Natural killer cell (primary cell): ENCODE results near the gene CDK5. TPM values are rescaled to one million over a fixed set of nuclear protein-coding genes. Genes with fewer than 3 reads are reported as not detected.
A peak's percentile ranks its signal among the peaks of the same experiment; 100 is the strongest.

ENCODE experiments used
- ATAC-seq, 3 donors: fragments of 150-1000 bp in 2 of 3; fragments of 200-7000 bp in 1 of 3; cut with Tn5 transposase; 1 replicate in 1 of 3; 2 replicates in 2 of 3; pipeline ENCODE4 v1.10.0; 2021; ENCODE audit warnings: mild to moderate bottlenecking in 2 of 3, moderate library complexity in 2 of 3
- DNase-seq, 2 donors: peaks; one replicate each; pipeline versions ENCODE4 v3.0.0 to v3.0.0-alpha.2; 2013 to 2021; ENCODE audit warnings: mixed read lengths in 1 of 2
- H3K27ac ChIP-seq: one replicate; pipeline ENCODE4 v1.5.1; 2013; ENCODE audit warnings: mild to moderate bottlenecking, low read length
- H3K27me3 ChIP-seq: one replicate; pipeline ENCODE4 v1.6.1; 2013; ENCODE audit warnings: low read length; ENCODE audit not compliant: control insufficient read depth, insufficient read depth
- H3K36me3 ChIP-seq: one replicate; pipeline ENCODE4 v1.6.1; 2013; ENCODE audit warnings: low read length; ENCODE audit not compliant: control insufficient read depth, insufficient read depth
- H3K4me1 ChIP-seq: one replicate; pipeline ENCODE4 v1.6.1; 2013; ENCODE audit warnings: low read length; ENCODE audit not compliant: control insufficient read depth, insufficient read depth
- H3K4me3 ChIP-seq: one replicate; pipeline ENCODE4 v1.5.1; 2013; ENCODE audit warnings: low read length
- H3K9me3 ChIP-seq: one replicate; pipeline ENCODE4 v1.6.1; 2013; ENCODE audit warnings: low read length; ENCODE audit not compliant: control insufficient read depth, insufficient read depth
- H3K27ac Mint-ChIP-seq, 2 donors: one replicate each; pipeline ENCODE4 v1.8.0; 2022; ENCODE audit warnings: mild to moderate bottlenecking in 2 of 2, mixed read lengths in 2 of 2, moderate library complexity in 1 of 2
- H3K27me3 Mint-ChIP-seq, 2 donors: one replicate each; pipeline ENCODE4 v1.8.0; 2022; ENCODE audit warnings: low read depth in 2 of 2, mixed read lengths in 2 of 2
- H3K36me3 Mint-ChIP-seq: one replicate; pipeline ENCODE4 v1.8.0; 2022; ENCODE audit warnings: mixed read lengths
- H3K4me1 Mint-ChIP-seq, 2 donors: one replicate each; pipeline ENCODE4 v1.8.0; 2022; ENCODE audit warnings: mixed read lengths in 2 of 2
- H3K4me3 Mint-ChIP-seq: one replicate; pipeline ENCODE4 v1.8.0; 2022; ENCODE audit warnings: mild to moderate bottlenecking, moderate library complexity, mixed read lengths
- H3K9me3 Mint-ChIP-seq, 2 donors: one replicate each; pipeline ENCODE4 v1.8.0; 2022; ENCODE audit warnings: mixed read lengths in 2 of 2
- CTCF ChIP-seq: fragments of 200-600 bp; IDR thresholded peaks from one replicate; pipeline ENCODE4 v1.8.0; 2022; ENCODE audit warnings: antibody characterized with exemption
- WGBS: methylation state at CpG from one replicate; pipeline ENCODE4 v1.1.7; 2013; ENCODE audit warnings: missing lambda C conversion rate; ENCODE audit not compliant: insufficient coverage; 5-methylcytosine and 5-hydroxymethylcytosine counted together
- intact Hi-C: fragments of 100-400 bp; cut with micrococcal nuclease; formaldehyde crosslinking; loops from one replicate; pipeline ENCODE4 v1.14.2; 2022
- total RNA-seq, 4 donors: library from RNA; stranded (reverse); fragments of 120-200 nt in 1 of 4; gene quantifications; one replicate each; pipeline versions ENCODE4 v1.2.3 to v1.2.4, GENCODE V29; 2013 to 2022

Gene CDK5
- total RNA-seq, 3 donors from 2014 or later (not counting 1 experiment from before 2014, with no cell fraction given) = 6.2 to 8.0 (median 6.6) TPM

- no peak for TF ChIP-seq CTCF
- H3K9me3 ChIP-seq = no peaks in the 10 kb centered on the region
- no peaks in the 10 kb centered on the region for H3K27me3 ChIP-seq
- H3K27ac Mint-ChIP-seq = peak overlapping the region; percentile 94 to 95
- intact Hi-C loops = loop anchor here (5.0 to 10.0 kb wide), 2 partner anchors 33 to 345 kb away; partner anchors contain the start of gene KCNH2
- WGBS = 64% methylated on average over 7 of the region's 7 CpGs
- peaks cover 0 to 4% of the 10 kb centered on the region in 2 donors for H3K27me3 Mint-ChIP-seq
- H3K36me3 ChIP-seq = no peaks in the 10 kb centered on the region
- peak overlapping the region; percentile 67 for H3K27ac ChIP-seq
- DNase-seq (no peak), ATAC-seq (no peak)
- H3K4me3 Mint-ChIP-seq = peak overlapping the region; percentile 77
- H3K36me3 Mint-ChIP-seq = no peaks in the 10 kb centered on the region
- peaks cover 85% of the 10 kb centered on the region for H3K4me1 ChIP-seq
- peaks cover 54 to 71% of the 10 kb centered on the region in 2 donors for H3K4me1 Mint-ChIP-seq
- H3K4me3 ChIP-seq = no peak overlapping the region
- no peaks in the 10 kb centered on the region for H3K9me3 Mint-ChIP-seq
These were observed 47.7 kb downstream of the CDK5 start for GRCh38 chr7:151010037-151010306.

GRCh38 chr7:151009327-151010036 is 48.2 kb downstream of the CDK5 start:
- no peaks in the 10 kb centered on the region for H3K36me3 ChIP-seq
- H3K4me3 Mint-ChIP-seq = no peak overlapping the region
- peaks cover 52 to 67% of the 10 kb centered on the region in 2 donors for H3K4me1 Mint-ChIP-seq
- no peaks in the 10 kb centered on the region for H3K27me3 ChIP-seq
- peak overlapping the region; percentile 94 to 95 for H3K27ac Mint-ChIP-seq
- no peak for ATAC-seq
- H3K9me3 Mint-ChIP-seq = no peaks in the 10 kb centered on the region
- no peaks in the 10 kb centered on the region for H3K9me3 ChIP-seq
- DNase-seq = no peak
- WGBS = 84% methylated on average over 21 of the region's 22 CpGs
- no peaks in the 10 kb centered on the region for H3K36me3 Mint-ChIP-seq
- peak overlapping the region; percentile 67 for H3K27ac ChIP-seq
- H3K27me3 Mint-ChIP-seq = peaks cover 0 to 6% of the 10 kb centered on the region in 2 donors
- H3K4me1 ChIP-seq = peaks cover 80% of the 10 kb centered on the region
- TF ChIP-seq CTCF = no peak
- intact Hi-C loops = loop anchor here (5.0 to 10.0 kb wide), 2 partner anchors 32 to 345 kb away; partner anchors contain the start of gene KCNH2
- H3K4me3 ChIP-seq = no peak overlapping the region

- Mint-ChIP-seq H3K4me1 (peaks cover 46 to 60% of the 10 kb centered on the region in 2 donors), H3K4me3 (peak overlapping the region; percentile 74), H3K27me3 (peaks cover 0 to 8% of the 10 kb centered on the region in 2 donors), H3K9me3 (no peaks in the 10 kb centered on the region), H3K36me3 (no peaks in the 10 kb centered on the region), H3K27ac (peak overlapping the region; percentile 76 to 85)
- WGBS = 71% methylated on average over 40 of the region's 40 CpGs
- Histone ChIP-seq H3K9me3 (no peaks in the 10 kb centered on the region), H3K27ac (peak overlapping the region; percentile 14), H3K4me1 (peaks cover 73% of the 10 kb centered on the region), H3K36me3 (no peaks in the 10 kb centered on the region), H3K4me3 (no peak overlapping the region), H3K27me3 (no peaks in the 10 kb centered on the region)
- ATAC-seq (peak; percentile 32 to 57 (median 49)), DNase-seq (peak; percentile 77 to 87)
- peak; percentile 72 for TF ChIP-seq CTCF
- intact Hi-C loops = no loop called here
These were observed 49.0 kb downstream of the CDK5 start for GRCh38 chr7:151008511-151009323.
